ENCODE results near the gene KATNAL2.

The KATNAL2 gene

GRCh38 chr18:46917108-46917802 lies at the start of gene KATNAL2, which contains the start of gene PIAS2:
TSS of gene KATNAL2 (plus strand) at chr18:46917602. CDS start at chr18:46946873, 29,271 bp downstream.
TSS of gene PIAS2 (minus strand) at chr18:46917507. CDS start at chr18:46917345, 162 bp downstream.
- peak; percentile 58 to 66 for DNase-seq (ENCODE audit: low read depth in 2 of 2)

- DNase-seq (ENCODE audit: low read depth in 2 of 2), result no peak
These were observed 49.1 kb upstream of the KATNAL2 start for GRCh38 chr18:46868169-46868921.

- no peak for DNase-seq (ENCODE audit: low read depth in 2 of 2)
These were observed 39.9 kb upstream of the KATNAL2 start for GRCh38 chr18:46877329-46877987.

- no peak for DNase-seq (ENCODE audit: low read depth in 2 of 2)
These were observed 34.2 kb upstream of the KATNAL2 start for GRCh38 chr18:46883180-46883579.

- DNase-seq (ENCODE audit: low read depth in 2 of 2), result no peak
These were observed 30.5 kb upstream of the KATNAL2 start for GRCh38 chr18:46886893-46887292.

GRCh38 chr18:46888965-46889364 lies 28.4 kb upstream of the KATNAL2 start:
- DNase-seq (ENCODE audit: low read depth in 2 of 2), result no peak

- DNase-seq (ENCODE audit: low read depth in 2 of 2), result peak in 1 of 2 donors; percentile 4
These were observed 25.6 kb upstream of the KATNAL2 start for GRCh38 chr18:46891742-46892214.

- DNase-seq (ENCODE audit: low read depth in 2 of 2), result no peak
These were observed 24.6 kb upstream of the KATNAL2 start for GRCh38 chr18:46892842-46893241.

GRCh38 chr18:46893360-46893759 lies 24.0 kb upstream of the KATNAL2 start:
- DNase-seq (ENCODE audit: low read depth in 2 of 2), result no peak

- no peak for DNase-seq (ENCODE audit: low read depth in 2 of 2)
These were observed 23.3 kb upstream of the KATNAL2 start for GRCh38 chr18:46894124-46894523.

GRCh38 chr18:46899274-46899948 lies 18.0 kb upstream of the KATNAL2 start:
- no peak for DNase-seq (ENCODE audit: low read depth in 2 of 2)

- no peak for DNase-seq (ENCODE audit: low read depth in 2 of 2)
These were observed 14.0 kb upstream of the KATNAL2 start for GRCh38 chr18:46903406-46903805.

- DNase-seq (ENCODE audit: low read depth in 2 of 2), result no peak
These were observed 7.9 kb upstream of the KATNAL2 start for GRCh38 chr18:46909497-46909896.

- no peak for DNase-seq (ENCODE audit: low read depth in 2 of 2)
These were observed 6.5 kb upstream of the KATNAL2 start for GRCh38 chr18:46910856-46911255.

GRCh38 chr18:46915800-46916550 lies 1.4 kb upstream of the KATNAL2 start:
- no peak for DNase-seq (ENCODE audit: low read depth in 2 of 2)

- DNase-seq (ENCODE audit: low read depth in 2 of 2), result no peak
These were observed 773 bp upstream of the KATNAL2 start for GRCh38 chr18:46916551-46917107.

GRCh38 chr18:46917803-46918600 lies 600 bp downstream of the KATNAL2 start:
- DNase-seq (ENCODE audit: low read depth in 2 of 2), result no peak

GRCh38 chr18:46920067-46920466 lies 2.7 kb downstream of the KATNAL2 start:
- no peak for DNase-seq (ENCODE audit: low read depth in 2 of 2)

- no peak for DNase-seq (ENCODE audit: low read depth in 2 of 2)
These were observed 3.3 kb downstream of the KATNAL2 start for GRCh38 chr18:46920653-46921052.

Measured in stimulated activated CD8-positive, alpha-beta memory T cell treated with anti-CD3 and anti-CD28 coated beads, Interleukin-15, amount 100 ng/mL, for 48 hours (primary cell).